H1 (cell line): ENCODE data around the gene ADGRG7. TPM values are rescaled to one million over a fixed set of nuclear protein-coding genes. Genes with fewer than 3 reads are reported as not detected.

Experiments
- BRCA1 ChIP-seq: IDR thresholded peaks from 2 replicates; pipeline ENCODE4 v1.6.1; 2012; ENCODE audit warnings: low read depth, low read length, improper control_type of control experiment
- EGR1 ChIP-seq: IDR thresholded peaks from 2 replicates; pipeline ENCODE4 v1.6.1; 2011; ENCODE audit warnings: low read depth, low read length, borderline replicate concordance
- POU5F1 ChIP-seq: IDR thresholded peaks from 2 replicates; pipeline ENCODE4 v1.6.1; 2011; ENCODE audit warnings: low read depth, mild to moderate bottlenecking, low read length, moderate library complexity
- TAF1 ChIP-seq: IDR thresholded peaks from 2 replicates; pipeline ENCODE4 v1.6.1; 2011; ENCODE audit warnings: mild to moderate bottlenecking, low read depth, low read length
- polyA plus RNA-seq, 7 experiments: library from polyadenylated mRNA; depleted of rRNA in 3 of 7; stranded (reverse) in 5 of 7; unstranded in 2 of 7; fragments of >200 nt in 5 of 7; fragments of 200-250 nt in 2 of 7; gene quantifications; 1 replicate in 5 of 7; 2 replicates in 1 of 7; 4 replicates in 1 of 7; pipeline versions ENCODE4 v1.2.1 to v1.2.3, GENCODE V29; 2011 to 2013; ENCODE audit warnings: missing spikeins in 2 of 7, mixed read lengths in 2 of 7
- total RNA-seq: library from RNA; stranded (reverse); fragmentation: NEBNext Ultra II Directional; extraction: Animal tissue kit (Norgen Biotek cat#: 25700); gene quantifications from 2 replicates; pipeline ENCODE4 v1.2.1, GENCODE V29; 2021
- TF ChIP-seq, protein P1 (sequence below), 3 experiments: IDR thresholded peaks; 1 replicate in 2 of 3; 2 replicates in 1 of 3; pipeline versions ENCODE4 v1.5.1 to v1.6.1; 2011; ENCODE audit warnings: low read length in 3 of 3, mild to moderate bottlenecking in 3 of 3, inconsistent platforms in 2 of 3, low read depth in 1 of 3, moderate library complexity in 1 of 3; ENCODE audit not compliant: insufficient read depth in 1 of 3; ENCODE audit errors: control extremely low read depth in 1 of 3

ADGRG7 gene
- total and polyA plus RNA-seq, 2 of the 8 experiments (the other 6 are each of a cell fraction or from before 2014, with no cell fraction given), result not detected

DNA sequence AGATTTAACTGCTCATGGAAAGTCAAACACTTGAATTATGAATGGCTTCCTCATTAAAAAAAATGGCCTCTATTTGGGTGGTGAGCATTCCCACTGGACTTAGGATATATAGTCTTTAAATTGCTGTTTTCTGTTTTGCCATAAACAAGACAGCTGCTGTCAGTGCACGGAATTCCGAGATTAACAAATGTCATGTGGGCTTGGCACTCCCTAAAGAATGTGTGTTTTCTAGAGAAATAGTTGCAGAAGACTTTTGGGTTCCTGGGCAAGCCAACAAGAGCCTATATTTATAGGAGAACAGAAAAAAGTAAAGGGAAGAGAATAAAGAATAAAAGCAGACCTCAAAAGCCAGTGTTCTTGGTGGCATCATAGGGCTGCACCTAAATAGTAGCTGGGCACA is 86.3 kb downstream of the ADGRG7 start (continued):
- TF ChIP-seq, protein P1, sequence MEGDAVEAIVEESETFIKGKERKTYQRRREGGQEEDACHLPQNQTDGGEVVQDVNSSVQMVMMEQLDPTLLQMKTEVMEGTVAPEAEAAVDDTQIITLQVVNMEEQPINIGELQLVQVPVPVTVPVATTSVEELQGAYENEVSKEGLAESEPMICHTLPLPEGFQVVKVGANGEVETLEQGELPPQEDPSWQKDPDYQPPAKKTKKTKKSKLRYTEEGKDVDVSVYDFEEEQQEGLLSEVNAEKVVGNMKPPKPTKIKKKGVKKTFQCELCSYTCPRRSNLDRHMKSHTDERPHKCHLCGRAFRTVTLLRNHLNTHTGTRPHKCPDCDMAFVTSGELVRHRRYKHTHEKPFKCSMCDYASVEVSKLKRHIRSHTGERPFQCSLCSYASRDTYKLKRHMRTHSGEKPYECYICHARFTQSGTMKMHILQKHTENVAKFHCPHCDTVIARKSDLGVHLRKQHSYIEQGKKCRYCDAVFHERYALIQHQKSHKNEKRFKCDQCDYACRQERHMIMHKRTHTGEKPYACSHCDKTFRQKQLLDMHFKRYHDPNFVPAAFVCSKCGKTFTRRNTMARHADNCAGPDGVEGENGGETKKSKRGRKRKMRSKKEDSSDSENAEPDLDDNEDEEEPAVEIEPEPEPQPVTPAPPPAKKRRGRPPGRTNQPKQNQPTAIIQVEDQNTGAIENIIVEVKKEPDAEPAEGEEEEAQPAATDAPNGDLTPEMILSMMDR (IDR thresholded peaks at IDR 0.05; ENCODE audit: control extremely low read depth in 1 of 3, insufficient read depth in 1 of 3, low read depth in 1 of 3, low read length in 3 of 3), result no peak
- TF ChIP-seq TAF1, result no peak
- TF ChIP-seq POU5F1, result no peak
- no peak for TF ChIP-seq EGR1
- no peak for TF ChIP-seq BRCA1
- TF ChIP-seq, all 59 proteins: peak for 0
